DMS53 treated with DMSO at 0.1 percent for 48 hours (cell line): ENCODE data around the gene VWA5A.

Experiments used
- DNase-seq: peaks from one replicate; lab custom pipeline; 2025; ENCODE audit not compliant: unreplicated experiment; lab: John Stamatoyannopoulos, UW

The VWA5A gene

GRCh38 chr11:124114942-124115781, at the start of gene VWA5A:
Gene VWA5A (plus strand): TSS chr11:124115450. CDS start chr11:124117512, 2,062 bp downstream.
- DNase-seq, result peak; percentile 84

- no peak for DNase-seq
Observed at GRCh38 chr11:124068601-124069110, 46.6 kb upstream of the VWA5A start.

- DNase-seq, result peak; percentile 60
Observed at GRCh38 chr11:124069429-124070401, 45.5 kb upstream of the VWA5A start.

- DNase-seq, result peak; percentile 84
Observed at GRCh38 chr11:124070915-124071622, 44.2 kb upstream of the VWA5A start.

- DNase-seq, result peak; percentile 84
Observed at GRCh38 chr11:124071623-124071948, 43.7 kb upstream of the VWA5A start.

- no peak for DNase-seq
Observed at GRCh38 chr11:124072147-124072546, 43.1 kb upstream of the VWA5A start.

GRCh38 chr11:124074554-124074953, 40.7 kb upstream of the VWA5A start:
- DNase-seq, result no peak

GRCh38 chr11:124075492-124075840, 39.8 kb upstream of the VWA5A start:
- DNase-seq, result no peak

GRCh38 chr11:124075841-124076651, 39.2 kb upstream of the VWA5A start:
- no peak for DNase-seq

- DNase-seq, result no peak
Observed at GRCh38 chr11:124077266-124077665, 38.0 kb upstream of the VWA5A start.

- DNase-seq, result no peak
Observed at GRCh38 chr11:124078591-124078990, 36.7 kb upstream of the VWA5A start.

GRCh38 chr11:124079631-124080326, 35.5 kb upstream of the VWA5A start:
- no peak for DNase-seq

GRCh38 chr11:124080327-124081001, 34.8 kb upstream of the VWA5A start:
- no peak for DNase-seq

- no peak for DNase-seq
Observed at GRCh38 chr11:124081483-124081882, 33.8 kb upstream of the VWA5A start.

GRCh38 chr11:124082371-124082770, 32.9 kb upstream of the VWA5A start:
- DNase-seq, result no peak

GRCh38 chr11:124085583-124085982, 29.7 kb upstream of the VWA5A start:
- DNase-seq, result no peak

- DNase-seq, result no peak
Observed at GRCh38 chr11:124085997-124086846, 29.0 kb upstream of the VWA5A start.

GRCh38 chr11:124090996-124091395, 24.3 kb upstream of the VWA5A start:
- no peak for DNase-seq
